WTC11 (cell line): ENCODE measurements around the gene MIF.

Experiments
- CTCF ChIP-seq: fragments of 200-600 bp; IDR thresholded peaks from 2 replicates; pipeline ENCODE4 v1.8.0; 2022; ENCODE audit warnings: antibody characterized with exemption
- IRF2 ChIP-seq: sonication (generic); formaldehyde crosslinking; IDR thresholded peaks from 2 replicates; pipeline ENCODE4 v1.8.0; 2022; ENCODE audit warnings: low read depth, missing genetic modification reagents, borderline replicate concordance
- NFE2L1 ChIP-seq: sonication (generic); formaldehyde crosslinking; IDR thresholded peaks from 2 replicates; pipeline ENCODE4 v1.8.1; 2023; ENCODE audit warnings: missing genetic modification reagents
- USF2 ChIP-seq: sonication (generic); formaldehyde crosslinking; IDR thresholded peaks from 2 replicates; pipeline ENCODE4 v1.8.1; 2023; ENCODE audit warnings: mild to moderate bottlenecking, missing genetic modification reagents, moderate library complexity
- ZNF263 ChIP-seq: sonication (generic); formaldehyde crosslinking; IDR thresholded peaks from 2 replicates; pipeline ENCODE4 v1.8.1; 2022; ENCODE audit warnings: low read depth, mild to moderate bottlenecking, moderate library complexity, missing genetic modification reagents

GRCh38 chr22:23875801-23876200, 18.4 kb upstream of the MIF start:
- TF ChIP-seq CTCF (no peak), USF2 (CRISPR knock-in tag) (no peak), NFE2L1 (CRISPR knock-in tag) (no peak), IRF2 (CRISPR knock-in tag) (no peak), ZNF263 (CRISPR knock-in tag) (no peak)
